ENCODE measurements around the gene ARHGAP15. TPM values are rescaled to one million over a fixed set of nuclear protein-coding genes. Genes with fewer than 3 reads are reported as not detected.

Gene ARHGAP15
- total RNA-seq, 1 experiment from 2014 or later: 0.42 TPM

- POLR2A ChIA-PET: no interaction called here
- CTCF ChIA-PET: interaction anchor here (1.7 kb wide), 1 partner anchor 100 kb away, joined by 4 read pairs; no protein-coding TSS in a partner anchor
- Histone ChIP-seq H3K27me3 (ENCODE audit: insufficient read depth, low read length) (peaks cover 68% of the 10 kb centered on the region), H3K9me3 (ENCODE audit: control insufficient read depth in 1 of 2, insufficient read depth in 1 of 2, low read depth in 1 of 2, low read length in 2 of 2) (no peaks in the 10 kb centered on the region), H2AFZ (ENCODE audit: low read depth, low read length, poor library complexity, severe bottlenecking) (no peak overlapping the region), H3K9me2 (ENCODE audit: insufficient read depth) (no peaks in the 10 kb centered on the region), H3K4me2 (ENCODE audit: low read length) (no peak overlapping the region), H3K36me3 (ENCODE audit: control insufficient read depth in 1 of 2, insufficient read depth in 2 of 2, low read length in 2 of 2) (no peaks in the 10 kb centered on the region), H3K79me2 (ENCODE audit: insufficient read depth, low read length) (no peaks in the 10 kb centered on the region), H3K27ac (ENCODE audit: low read depth, low read length) (no peak overlapping the region), H4K20me1 (ENCODE audit: insufficient read depth) (no peaks in the 10 kb centered on the region), H3K4me3 (replicated peaks in 1 of 2; ENCODE audit: low read depth in 1 of 2, low read length in 2 of 2) (no peak overlapping the region), H3K4me1 (ENCODE audit: control insufficient read depth in 1 of 2, insufficient read depth in 2 of 2, low read length in 2 of 2) (no peaks in the 10 kb centered on the region), H3K9ac (ENCODE audit: low read length) (no peak overlapping the region)
- no peak for DNase-seq (ENCODE audit: low read depth, low spot score)
- BruUV-seq (replicated peaks): no TSS peak
- no peak for ATAC-seq
- RAD21 ChIA-PET (ENCODE audit: low non-redundant PET in 1 of 2, low total read pairs in 2 of 2, uncharacterized antibody in 2 of 2, unreplicated experiment in 2 of 2): no interaction called here
- intact Hi-C loops (cut with micrococcal nuclease): no loop called here
- no peak for TF ChIP-seq YY1 (IDR thresholded peaks at IDR 0.05; ENCODE audit: extremely low read depth, insufficient replicate concordance, low read depth, low read length)
- no peak for TF ChIP-seq CBX3 (IDR thresholded peaks at IDR 0.05; ENCODE audit: low read depth)
- no peak for TF ChIP-seq ZFX (IDR thresholded peaks at IDR 0.05)
- TF ChIP-seq POLR2AphosphoS5 (IDR thresholded peaks at IDR 0.05; ENCODE audit: low read depth, low read length): no peak
- TF ChIP-seq ZBTB33 (IDR thresholded peaks at IDR 0.05; ENCODE audit: extremely low read depth, insufficient replicate concordance, low read length): no peak
- TF ChIP-seq EGR1 (IDR thresholded peaks at IDR 0.05; ENCODE audit: low read depth): no peak
- TF ChIP-seq FOSL1 (IDR thresholded peaks at IDR 0.05; ENCODE audit: low read depth): no peak
- TF ChIP-seq SP1 (IDR thresholded peaks at IDR 0.05; ENCODE audit: low read depth): no peak
- no peak for TF ChIP-seq EZH2phosphoT487 (IDR thresholded peaks at IDR 0.05; ENCODE audit: borderline replicate concordance)
- TF ChIP-seq ELF1 (IDR thresholded peaks at IDR 0.05; ENCODE audit: borderline replicate concordance, low read depth): no peak
- no peak for TF ChIP-seq RAD21 (IDR thresholded peaks at IDR 0.05; ENCODE audit: low read depth)
- TF ChIP-seq TCF7L2 (IDR thresholded peaks at IDR 0.05; ENCODE audit: borderline replicate concordance, extremely low read depth, insufficient read depth, insufficient read length): no peak
- TF ChIP-seq CEBPB (IDR thresholded peaks at IDR 0.05; ENCODE audit: low read depth): no peak
- no peak for TF ChIP-seq JUND (IDR thresholded peaks at IDR 0.05)
- TF ChIP-seq SRF (IDR thresholded peaks at IDR 0.05; ENCODE audit: low read depth): no peak
- no peak for TF ChIP-seq POLR2A (IDR thresholded peaks at IDR 0.05; ENCODE audit: borderline replicate concordance, extremely low read depth, insufficient read depth, insufficient read length)
- TF ChIP-seq ATF3 (IDR thresholded peaks at IDR 0.05): no peak
- no peak for TF ChIP-seq MAX (IDR thresholded peaks at IDR 0.05)
Measured at GRCh38 chr2:143158551-143159485, 29.6 kb downstream of the ARHGAP15 start.
